GM21447 (cell line): ENCODE measurements around the gene BATF3.
A peak's percentile ranks its signal among the peaks of the same experiment; 100 is the strongest.

Source experiments
- ATAC-seq: cut with Tn5 transposase; IDR thresholded peaks from one replicate; pipeline ENCODE4 v1.9.1; 2021; ENCODE audit not compliant: unreplicated experiment

BATF3 gene

DNA sequence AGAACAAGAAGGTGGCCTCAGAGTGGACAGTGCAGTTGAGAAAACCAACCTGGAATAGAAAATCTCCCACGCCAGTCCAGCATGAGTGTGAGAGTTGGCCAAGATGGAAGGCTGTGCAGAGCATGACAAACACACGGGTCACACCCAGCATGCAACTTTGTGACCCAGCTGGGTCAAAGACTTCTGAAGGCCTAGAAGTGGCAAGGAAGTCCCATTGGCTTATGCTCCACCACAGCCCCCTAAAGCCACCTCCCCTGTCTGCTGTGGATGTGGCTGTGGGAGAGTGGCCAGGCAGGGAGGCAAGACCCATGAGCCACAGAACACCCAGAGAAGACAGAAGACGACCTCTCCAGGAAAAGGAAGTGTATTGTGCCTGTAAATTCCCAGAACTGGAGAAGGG lies 13.6 kb downstream of the BATF3 start:
- ATAC-seq: no peak

DNA sequence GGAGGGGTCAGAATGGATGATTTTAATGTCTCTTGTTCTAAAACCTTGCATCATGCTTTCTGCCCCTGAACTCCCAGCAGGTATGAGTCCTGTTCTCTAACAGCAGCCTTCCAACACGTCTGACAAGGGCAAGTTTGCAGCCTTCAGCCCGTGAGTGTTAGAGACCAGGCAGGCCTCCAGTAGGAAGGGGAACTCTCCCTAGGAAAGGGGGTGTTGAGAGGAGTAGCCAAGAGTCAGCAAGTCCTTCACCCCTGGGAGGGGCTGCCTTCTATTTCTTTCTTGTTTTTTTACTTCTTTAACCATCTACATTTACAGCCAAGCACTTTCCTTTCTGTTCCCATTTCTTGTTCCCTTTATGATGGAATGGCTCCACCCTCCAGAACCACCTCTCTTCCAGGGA lies 14.2 kb downstream of the BATF3 start:
- ATAC-seq: no peak

DNA sequence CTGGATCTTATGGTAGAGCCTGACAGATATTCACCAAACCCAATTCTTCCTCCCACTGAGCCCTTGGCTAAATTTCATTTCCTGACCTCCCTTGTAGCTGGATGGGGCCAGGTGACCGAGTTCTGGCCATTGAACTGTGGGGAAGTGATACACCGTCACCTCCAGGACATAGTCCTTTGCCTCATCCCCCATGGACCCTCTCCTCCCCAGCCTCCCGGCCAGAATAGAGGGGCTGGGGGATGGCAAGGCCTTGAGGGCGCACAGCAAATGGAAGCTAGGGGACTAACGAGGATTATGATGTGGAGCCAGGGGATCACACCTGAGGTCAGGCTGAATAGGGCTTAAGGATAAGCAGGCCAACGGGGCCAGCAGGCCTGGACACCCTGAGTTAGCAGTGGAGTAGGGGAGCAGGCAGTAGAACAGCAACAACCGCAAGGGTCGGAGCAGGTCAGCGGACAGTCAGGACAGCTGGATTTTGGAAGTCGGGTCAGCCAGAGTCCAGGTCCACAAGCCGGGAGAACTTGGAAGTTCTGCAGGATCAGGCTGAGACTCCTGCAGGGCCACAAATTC lies 15.0 kb downstream of the BATF3 start:
- no peak for ATAC-seq

DNA sequence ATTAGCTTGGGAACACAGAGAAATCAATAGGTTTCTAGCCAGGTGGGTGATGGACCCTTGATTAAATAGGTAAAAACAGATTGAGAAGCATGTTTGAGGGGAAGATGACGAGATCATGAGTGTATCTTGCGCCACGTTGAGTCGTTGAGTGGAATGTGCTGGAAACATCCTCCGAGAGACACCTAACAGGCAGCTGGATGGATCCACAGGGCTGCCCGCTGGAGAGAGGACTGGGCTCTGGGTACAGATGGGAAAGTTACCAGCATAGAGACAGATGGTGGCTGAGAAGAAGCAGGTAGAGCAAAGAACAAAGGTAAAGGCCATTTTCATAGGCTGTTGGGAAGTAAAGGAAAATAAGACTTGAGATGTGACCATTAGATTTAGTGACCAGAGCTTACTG lies 15.6 kb downstream of the BATF3 start:
- ATAC-seq: no peak

DNA sequence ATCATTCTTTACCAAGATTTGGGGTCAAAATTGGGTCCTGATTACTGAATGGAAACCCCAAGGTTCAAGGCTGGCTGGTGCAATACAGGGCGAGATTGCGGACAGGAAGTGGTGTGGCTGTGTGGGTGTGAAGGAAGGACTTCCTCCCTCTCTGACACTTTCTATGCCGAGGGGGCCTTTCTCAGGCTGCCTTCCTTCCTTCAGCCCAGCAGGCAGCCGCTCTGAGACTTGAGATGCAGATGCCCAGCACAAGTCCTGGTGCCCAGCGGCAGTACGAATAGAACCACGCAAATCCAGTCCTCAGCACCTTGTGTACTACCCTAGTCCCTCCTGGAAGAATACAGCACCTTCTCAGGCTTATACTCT lies 16.3 kb downstream of the BATF3 start:
- peak; percentile 71 for ATAC-seq

DNA sequence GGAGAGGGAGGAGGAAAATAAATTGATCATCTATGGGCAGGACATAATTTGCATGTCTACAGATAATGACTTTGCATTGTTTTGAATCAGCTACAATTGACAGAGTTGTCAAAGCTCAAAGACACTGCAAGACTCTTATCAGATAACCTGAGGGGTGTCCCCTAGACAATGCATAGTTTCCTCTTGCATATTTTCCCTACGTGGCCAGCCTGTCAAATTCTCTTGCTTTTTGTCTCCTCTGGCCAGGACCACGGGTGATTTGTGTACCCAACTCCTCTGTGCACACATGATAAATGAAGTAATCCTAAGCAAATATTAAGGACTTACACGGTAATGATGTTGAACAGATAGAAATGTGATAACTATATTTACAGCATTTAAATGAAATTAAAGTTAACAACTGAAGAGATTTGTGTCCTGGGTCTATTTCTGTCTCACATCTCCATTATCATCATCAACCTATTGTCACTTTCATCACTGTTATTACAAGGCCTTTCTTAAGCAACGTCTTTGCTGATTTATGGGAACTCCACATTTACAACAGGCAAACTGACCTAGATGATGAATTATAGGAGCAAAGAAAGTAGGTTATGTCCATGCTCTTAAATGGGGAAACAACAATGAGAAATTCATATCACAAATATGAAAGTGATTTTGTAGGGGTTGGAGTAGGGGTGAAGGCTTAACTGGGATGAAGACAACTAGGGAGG lies 18.8 kb downstream of the BATF3 start:
- ATAC-seq: no peak

DNA sequence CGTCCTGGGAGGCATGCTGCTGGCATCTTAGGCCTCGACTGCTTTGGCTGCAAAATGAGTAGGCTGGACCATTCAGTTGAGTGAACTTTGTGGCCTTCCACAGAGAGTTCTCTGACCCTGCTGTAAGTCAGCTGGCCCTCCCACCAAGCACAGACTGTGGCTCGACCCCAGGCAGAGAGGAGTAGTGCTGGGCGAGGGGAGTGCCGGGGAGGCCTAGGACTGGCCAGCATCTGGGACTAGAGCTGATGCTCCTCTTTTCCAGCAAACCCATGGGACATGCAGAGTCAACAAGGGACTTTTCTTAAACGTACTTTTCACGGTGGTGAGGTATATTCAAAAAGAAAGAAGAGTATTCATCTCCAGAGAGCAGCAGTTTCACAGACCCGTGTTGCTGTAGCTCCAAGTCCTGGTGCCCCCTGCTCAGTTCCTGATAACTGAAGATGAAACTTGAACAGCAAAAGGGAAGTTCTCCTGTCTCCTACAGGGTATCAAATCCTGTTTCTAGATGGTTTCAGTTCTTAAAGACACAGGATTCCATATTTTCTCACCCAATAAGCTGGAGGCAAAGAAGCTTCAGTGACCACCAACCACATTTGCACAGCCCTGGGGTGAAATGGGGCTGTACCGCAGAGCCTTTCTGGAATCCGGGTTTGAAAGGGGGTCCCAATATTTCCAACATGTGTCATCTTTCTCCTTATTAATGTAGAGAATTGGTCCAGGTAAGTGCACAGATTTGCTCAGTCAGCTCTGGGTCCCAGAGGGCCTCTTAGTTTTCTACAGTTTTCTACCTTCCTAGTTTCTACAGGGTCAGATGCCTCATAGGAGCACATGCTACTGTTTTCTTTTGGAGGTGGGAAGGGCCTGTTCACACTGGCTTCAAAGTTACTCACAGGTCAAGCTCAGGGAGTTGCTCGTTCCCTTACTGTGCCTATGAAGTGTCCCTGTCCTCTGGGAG lies 20.9 kb downstream of the BATF3 start:
- peak; percentile 55 for ATAC-seq

DNA sequence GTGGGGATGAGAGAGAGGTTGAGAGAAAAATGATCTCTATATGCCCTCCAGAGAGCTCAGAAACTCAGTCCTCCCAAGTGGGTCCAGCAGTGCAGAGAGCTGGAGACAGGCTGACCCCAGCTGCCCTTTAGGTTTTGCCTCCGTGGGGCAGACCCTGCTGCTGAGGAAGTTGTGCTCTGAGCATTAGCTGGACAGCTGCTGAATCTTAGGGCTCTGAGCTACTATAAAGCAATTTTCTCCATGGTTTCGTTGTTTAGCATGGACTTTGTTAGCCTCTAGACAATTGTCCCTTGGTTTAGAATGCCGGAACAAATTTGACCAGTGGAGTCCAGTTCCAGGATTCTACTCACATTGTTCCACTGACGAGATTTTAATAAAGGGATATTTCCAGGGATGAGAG lies 22.1 kb downstream of the BATF3 start:
- no peak for ATAC-seq

DNA sequence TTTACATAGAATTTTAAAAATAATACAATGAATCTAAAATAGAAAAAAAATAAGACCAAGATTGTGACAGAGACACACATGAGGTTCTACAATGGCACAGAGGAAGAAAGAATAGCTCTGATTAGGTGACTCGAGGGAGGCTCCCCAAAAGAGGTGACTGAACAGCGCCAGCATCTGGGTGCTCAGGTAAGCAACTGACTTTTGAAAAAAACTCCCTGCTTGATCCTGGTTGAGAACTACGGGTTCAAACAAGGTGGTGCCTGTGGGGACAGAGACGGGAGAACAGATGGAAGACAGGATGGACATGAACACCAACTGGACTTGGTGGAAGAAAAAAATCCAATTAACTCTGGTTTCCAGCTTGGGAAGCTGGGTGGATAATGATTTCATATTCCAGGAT lies 22.5 kb downstream of the BATF3 start:
- no peak for ATAC-seq

DNA sequence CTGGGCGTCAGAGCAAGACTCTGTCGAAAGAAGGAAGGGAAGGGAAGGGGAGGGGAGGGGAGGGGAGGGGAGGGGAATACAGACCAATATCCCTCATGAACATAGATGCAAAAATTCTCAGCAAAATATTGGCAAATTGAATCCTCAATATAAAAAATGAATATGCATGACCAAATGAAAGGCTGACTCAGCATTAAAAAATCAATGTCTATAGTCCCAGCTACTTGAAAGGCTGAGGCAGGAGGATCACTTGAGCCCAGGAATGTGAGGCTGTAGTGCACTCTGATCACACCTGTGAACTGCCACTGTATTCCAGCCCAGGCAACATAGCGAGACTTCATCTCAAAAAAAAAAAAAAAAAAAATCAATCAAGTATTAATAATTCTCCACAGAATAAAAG lies 24.0 kb downstream of the BATF3 start:
- no peak for ATAC-seq

DNA sequence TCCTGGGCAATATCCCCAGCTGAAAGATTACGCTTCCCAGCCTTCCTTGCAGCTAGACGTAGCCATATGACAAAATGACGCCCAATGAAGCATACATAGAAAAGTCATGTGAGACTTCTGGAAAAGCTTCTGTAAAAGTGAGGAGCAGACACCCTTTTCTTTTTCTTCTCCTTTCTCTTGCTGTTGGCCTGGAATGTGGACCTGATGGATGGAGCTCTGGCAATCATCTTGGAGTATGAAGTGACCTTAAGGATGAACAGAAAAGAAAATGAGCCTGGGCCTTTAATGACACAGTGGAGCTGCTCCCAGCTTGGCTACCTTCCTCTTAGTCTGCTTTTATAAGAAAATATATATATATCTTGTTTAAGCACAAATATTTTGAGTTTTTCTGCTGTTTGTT lies 24.8 kb downstream of the BATF3 start:
- ATAC-seq: no peak

DNA sequence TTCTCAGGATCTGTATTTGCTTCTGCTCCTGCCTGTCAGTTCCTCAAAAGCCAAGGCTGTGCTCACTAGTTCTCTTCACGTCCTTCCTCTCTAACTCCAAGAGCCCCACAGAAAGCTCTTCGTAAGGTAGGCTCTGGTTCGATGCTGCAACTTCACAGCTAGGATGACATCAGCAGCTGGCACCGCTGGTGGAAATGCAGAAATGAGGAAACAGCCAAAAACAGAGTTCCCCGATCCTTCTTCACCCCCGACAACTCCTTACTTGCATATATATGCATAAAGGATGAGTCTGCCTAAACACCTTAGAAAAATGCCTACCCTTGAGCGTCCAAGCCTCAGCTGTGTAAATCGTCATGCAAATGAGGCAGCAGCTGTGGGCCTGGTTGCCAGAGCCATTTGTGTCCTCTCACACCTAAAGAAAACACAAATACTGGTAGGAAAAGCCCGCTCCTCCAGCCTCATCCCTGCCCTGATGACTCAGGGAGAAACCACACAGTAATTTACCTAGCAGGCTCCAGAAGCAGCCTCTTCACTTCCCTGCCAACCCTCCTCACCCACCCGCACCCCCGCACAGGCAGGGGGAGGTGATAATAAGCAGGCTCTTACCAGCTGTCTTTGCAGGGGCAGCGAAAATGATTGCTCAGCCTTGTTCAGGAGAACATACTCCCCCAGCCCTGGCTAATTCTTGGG lies 28.2 kb downstream of the BATF3 start:
- peak; percentile 50 for ATAC-seq

DNA sequence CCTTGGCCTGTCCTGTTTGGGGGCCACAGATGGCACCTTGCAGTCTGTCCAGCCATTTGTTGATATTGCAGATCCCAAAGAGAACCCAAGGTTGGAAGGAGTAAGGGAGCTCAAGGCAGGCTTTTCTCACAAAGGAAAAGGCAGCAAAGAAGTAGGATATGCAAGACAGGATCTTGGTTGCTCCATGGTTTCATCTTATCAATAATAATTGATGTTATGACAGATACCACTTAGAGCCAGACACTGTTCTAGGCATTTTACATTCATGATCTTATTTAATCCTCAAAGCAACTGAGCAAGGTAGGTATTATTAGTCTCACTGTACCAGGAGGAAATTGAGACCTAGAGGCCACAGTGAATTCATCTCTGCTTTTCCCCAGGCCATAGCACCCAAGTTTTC lies 28.8 kb downstream of the BATF3 start:
- ATAC-seq: no peak

DNA sequence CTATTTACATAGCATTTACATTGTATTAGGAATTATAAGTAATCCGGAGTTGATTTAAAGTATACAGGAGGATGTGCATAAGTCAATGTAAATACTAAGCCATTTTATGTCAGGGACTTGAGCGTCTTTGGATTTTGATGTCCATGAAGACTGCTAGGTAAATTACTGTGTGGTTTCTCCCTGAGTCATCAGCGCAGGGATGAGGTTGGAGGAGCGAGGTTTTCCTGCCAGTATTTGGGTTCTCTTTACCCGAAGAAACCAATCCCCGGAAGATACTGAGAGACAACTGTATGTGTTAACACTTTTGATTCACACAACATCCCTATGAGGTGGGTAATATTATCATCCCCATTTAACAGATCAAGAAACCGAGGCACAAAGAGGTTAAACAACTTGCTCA lies 29.3 kb downstream of the BATF3 start:
- no peak for ATAC-seq

DNA sequence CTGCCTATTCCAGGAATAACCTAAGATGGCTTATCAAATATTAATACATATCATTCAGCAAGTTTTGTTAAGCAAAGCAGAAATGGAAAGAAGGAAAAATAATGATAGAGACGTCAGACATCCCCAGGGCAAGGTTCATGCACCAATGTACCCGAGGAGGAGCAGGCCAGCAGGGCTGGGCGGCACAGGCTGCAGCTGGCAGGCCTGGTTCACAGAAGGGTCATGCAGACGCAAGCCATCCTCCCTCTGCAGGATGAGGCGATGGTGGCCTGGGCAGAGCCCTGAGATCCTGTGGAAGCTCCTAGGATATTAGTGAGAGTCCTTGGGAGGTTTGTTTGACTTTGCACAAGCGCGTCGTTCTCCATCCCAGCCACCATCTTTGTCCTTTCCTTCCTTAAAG lies 30.0 kb downstream of the BATF3 start:
- ATAC-seq: no peak

DNA sequence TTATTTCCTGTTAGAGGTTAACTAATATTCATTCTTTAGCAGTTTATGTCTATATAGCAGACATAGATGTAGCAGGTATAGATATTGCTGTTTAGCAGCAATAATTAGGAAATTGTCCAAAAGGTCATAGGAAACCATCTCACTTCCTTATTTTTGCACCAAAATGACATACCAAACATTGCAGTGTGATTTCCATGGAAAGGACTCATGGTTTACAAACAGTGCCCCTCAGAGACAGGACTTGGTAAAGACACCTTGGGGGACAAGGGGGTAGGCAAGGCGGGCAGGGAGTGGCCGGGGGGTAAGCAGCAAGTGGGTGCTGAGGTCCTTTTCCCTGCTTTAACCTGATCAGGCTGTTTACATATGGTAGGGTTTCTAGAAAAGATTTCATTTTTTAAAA lies 30.5 kb downstream of the BATF3 start:
- no peak for ATAC-seq

DNA sequence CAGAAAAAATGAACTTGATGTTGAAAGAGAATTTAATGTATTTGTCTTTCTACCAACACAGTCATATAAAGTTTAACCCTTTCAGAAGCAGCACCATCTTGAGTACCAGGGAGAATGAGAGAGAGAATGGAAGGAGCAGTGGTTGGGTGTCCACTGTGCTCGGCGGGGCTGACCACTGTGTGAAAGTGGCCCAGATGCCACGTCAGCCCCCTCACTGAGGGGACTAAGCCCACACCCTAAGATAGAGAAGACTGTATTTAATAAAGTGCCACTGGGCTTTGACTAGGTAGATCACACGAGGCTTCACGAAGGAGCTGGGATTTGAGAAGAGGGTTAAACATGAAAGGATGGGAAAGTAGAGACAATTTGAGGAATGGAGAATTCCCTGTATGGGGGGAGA lies 31.2 kb downstream of the BATF3 start:
- no peak for ATAC-seq

DNA sequence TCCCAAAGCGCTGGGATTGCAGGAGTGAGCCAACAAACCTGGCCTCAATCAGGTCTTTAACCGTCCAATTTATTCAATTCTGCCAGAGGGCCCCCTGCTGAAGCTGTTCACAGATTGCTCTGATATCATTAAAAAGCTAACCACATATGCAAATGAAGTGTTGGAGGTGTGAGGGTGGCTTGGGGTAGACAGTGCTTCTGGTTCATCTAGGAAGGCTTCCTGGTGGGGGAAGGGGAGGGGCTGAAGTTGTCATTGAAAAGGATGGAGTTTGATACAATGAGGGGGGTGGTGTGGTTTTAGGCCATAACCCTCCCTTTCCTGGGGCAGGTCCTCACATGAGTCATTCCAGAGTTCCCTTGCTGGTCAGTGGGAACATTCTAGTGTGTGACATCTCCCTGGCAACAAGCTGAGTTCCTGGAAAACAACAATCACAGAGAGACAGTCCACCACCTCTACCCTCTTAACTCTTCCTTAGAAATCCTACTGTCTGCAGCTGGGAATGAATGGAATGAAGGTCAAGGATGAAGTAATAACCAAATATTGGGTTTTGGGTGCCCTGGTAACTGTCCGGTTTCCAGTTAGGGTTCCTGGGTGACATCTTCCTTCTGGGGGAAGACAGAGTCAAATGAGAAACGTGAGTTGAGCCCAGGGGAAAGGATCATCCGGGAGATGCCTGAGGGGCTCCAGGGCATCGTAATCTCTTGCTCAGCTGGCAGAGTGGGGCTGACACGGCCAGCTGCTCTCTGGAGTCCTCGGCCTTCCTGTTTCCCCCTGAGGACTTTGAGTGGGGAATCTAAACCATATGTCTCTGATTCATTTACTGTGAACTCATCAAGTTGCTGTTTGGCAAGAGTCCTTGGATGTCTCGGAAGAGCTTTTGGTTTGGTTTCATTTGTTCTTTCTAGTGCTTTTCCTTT lies 32.2 kb downstream of the BATF3 start:
- no peak for ATAC-seq

DNA sequence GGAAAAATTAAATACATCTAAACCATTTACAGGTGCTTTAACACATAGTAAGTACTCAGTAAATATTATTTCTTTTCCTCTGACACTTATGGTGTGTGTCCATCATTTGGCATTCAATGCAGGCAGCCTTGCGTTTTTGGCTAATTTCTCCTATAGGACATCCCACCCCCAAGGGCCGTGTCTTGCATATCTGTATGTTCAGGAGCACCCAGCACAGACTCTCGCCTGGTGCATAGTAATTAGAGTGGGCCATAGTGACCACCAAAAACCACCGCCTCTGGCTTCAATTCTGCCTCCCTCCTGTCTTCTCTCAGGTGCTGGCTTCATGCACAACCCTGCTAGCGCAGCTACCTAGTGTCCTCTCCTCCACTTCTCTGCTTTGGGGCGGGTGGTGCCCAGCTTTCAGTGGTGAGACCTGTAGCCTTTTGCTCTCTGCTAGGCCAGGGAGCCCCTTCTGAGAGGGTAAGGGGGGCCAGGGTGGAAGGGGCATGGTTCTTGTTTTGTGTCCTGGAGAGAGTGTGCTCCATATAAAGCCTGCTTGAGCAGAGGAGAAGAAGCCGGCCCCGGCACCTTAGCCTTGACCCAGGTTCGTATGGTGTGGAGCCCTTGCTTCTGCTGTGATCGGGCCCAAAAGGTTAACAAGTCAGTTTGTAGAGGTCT lies 33.4 kb downstream of the BATF3 start:
- ATAC-seq: no peak
